Fibroblast of villous mesenchyme (primary cell): Measurements from ENCODE around the gene OLFM4. TPM values are rescaled to one million over a fixed set of nuclear protein-coding genes. Genes with fewer than 3 reads are reported as not detected.

Source experiments
- DNase-seq: peaks from one replicate; pipeline ENCODE4 v3.0.0-alpha.2; 2010; ENCODE audit warnings: low read depth
- H3K4me3 ChIP-seq: 2 replicates; pipeline ENCODE4 v1.5.1; 2011; ENCODE audit warnings: low read depth, mild to moderate bottlenecking, low read length
- CTCF ChIP-seq: IDR thresholded peaks from 2 replicates; pipeline ENCODE4 v1.5.1; 2012; ENCODE audit warnings: low read depth, mild to moderate bottlenecking, low read length; ENCODE audit not compliant: insufficient read depth
- total RNA-seq: library from RNA; depleted of rRNA; stranded (reverse); fragments of >200 nt; gene quantifications from 2 replicates; pipeline ENCODE4 v1.2.3, GENCODE V29; 2012

The OLFM4 gene
- total RNA-seq = under 0.01 TPM in 1 of 2 replicates, not detected in the other

GRCh38 chr13:53028637-53029203 lies at the start of gene OLFM4:
TSS of gene OLFM4 (plus strand) at chr13:53028813. CDS start at chr13:53028837, 24 bp downstream.
- TF ChIP-seq CTCF = no peak
- no peak for DNase-seq
- no peak within 1 kb of the TSS for H3K4me3 ChIP-seq

- H3K4me3 ChIP-seq = no peak overlapping the region
- DNase-seq = no peak
Measured at GRCh38 chr13:52978989-52979388, 49.6 kb upstream of the OLFM4 start.

GRCh38 chr13:52980695-52981094 lies 47.9 kb upstream of the OLFM4 start:
- no peak for DNase-seq
- H3K4me3 ChIP-seq = no peak overlapping the region
- TF ChIP-seq CTCF = no peak

More at GRCh38 chr13:52978989-52979388, 49.6 kb upstream of the OLFM4 start:
- TF ChIP-seq CTCF = no peak

- no peak overlapping the region for H3K4me3 ChIP-seq
- DNase-seq = no peak
- no peak for TF ChIP-seq CTCF
Measured at GRCh38 chr13:52983836-52984235, 44.8 kb upstream of the OLFM4 start.

- no peak overlapping the region for H3K4me3 ChIP-seq
- no peak for DNase-seq
- TF ChIP-seq CTCF = no peak
Measured at GRCh38 chr13:52984881-52985363, 43.7 kb upstream of the OLFM4 start.

- H3K4me3 ChIP-seq = no peak overlapping the region
- no peak for DNase-seq
- no peak for TF ChIP-seq CTCF
Measured at GRCh38 chr13:52991344-52992020, 37.1 kb upstream of the OLFM4 start.
